Measurements from ENCODE around the gene ASB7.

- TF ChIP-seq EZH2 (IDR thresholded peaks at IDR 0.05; ENCODE audit: insufficient read depth, poor library complexity, severe bottlenecking) = no peak
- TF ChIP-seq EZH2phosphoT487 (IDR thresholded peaks at IDR 0.05; ENCODE audit: insufficient read depth, low read depth) = no peak
Measured at GRCh38 chr15:100668348-100668745, 66.0 kb downstream of the ASB7 start.
